Natural killer cell (primary cell): ENCODE measurements around the gene PLEKHF1. TPM values are rescaled to one million over a fixed set of nuclear protein-coding genes. Genes with fewer than 3 reads are reported as not detected.
A peak's percentile ranks its signal among the peaks of the same experiment; 100 is the strongest.
"Not testable (repeated sequence)": the region's sequence is repeated elsewhere in the genome, so short reads cannot be mapped to it uniquely, and the experiment has no call there.

Source experiments
- ATAC-seq, 3 donors: fragments of 150-1000 bp in 2 of 3; fragments of 200-7000 bp in 1 of 3; cut with Tn5 transposase; 1 replicate in 1 of 3; 2 replicates in 2 of 3; pipeline ENCODE4 v1.10.0; 2021; ENCODE audit warnings: mild to moderate bottlenecking in 2 of 3, moderate library complexity in 2 of 3
- DNase-seq, 2 donors: peaks; one replicate each; pipeline versions ENCODE4 v3.0.0 to v3.0.0-alpha.2; 2013 to 2021; ENCODE audit warnings: mixed read lengths in 1 of 2
- H3K27ac ChIP-seq: one replicate; pipeline ENCODE4 v1.5.1; 2013; ENCODE audit warnings: mild to moderate bottlenecking, low read length
- H3K27me3 ChIP-seq: one replicate; pipeline ENCODE4 v1.6.1; 2013; ENCODE audit warnings: low read length; ENCODE audit not compliant: control insufficient read depth, insufficient read depth
- H3K36me3 ChIP-seq: one replicate; pipeline ENCODE4 v1.6.1; 2013; ENCODE audit warnings: low read length; ENCODE audit not compliant: control insufficient read depth, insufficient read depth
- H3K4me1 ChIP-seq: one replicate; pipeline ENCODE4 v1.6.1; 2013; ENCODE audit warnings: low read length; ENCODE audit not compliant: control insufficient read depth, insufficient read depth
- H3K4me3 ChIP-seq: one replicate; pipeline ENCODE4 v1.5.1; 2013; ENCODE audit warnings: low read length
- H3K9me3 ChIP-seq: one replicate; pipeline ENCODE4 v1.6.1; 2013; ENCODE audit warnings: low read length; ENCODE audit not compliant: control insufficient read depth, insufficient read depth
- H3K27ac Mint-ChIP-seq, 2 donors: one replicate each; pipeline ENCODE4 v1.8.0; 2022; ENCODE audit warnings: mild to moderate bottlenecking in 2 of 2, mixed read lengths in 2 of 2, moderate library complexity in 1 of 2
- H3K27me3 Mint-ChIP-seq, 2 donors: one replicate each; pipeline ENCODE4 v1.8.0; 2022; ENCODE audit warnings: low read depth in 2 of 2, mixed read lengths in 2 of 2
- H3K36me3 Mint-ChIP-seq: one replicate; pipeline ENCODE4 v1.8.0; 2022; ENCODE audit warnings: mixed read lengths
- H3K4me1 Mint-ChIP-seq, 2 donors: one replicate each; pipeline ENCODE4 v1.8.0; 2022; ENCODE audit warnings: mixed read lengths in 2 of 2
- H3K4me3 Mint-ChIP-seq: one replicate; pipeline ENCODE4 v1.8.0; 2022; ENCODE audit warnings: mild to moderate bottlenecking, moderate library complexity, mixed read lengths
- H3K9me3 Mint-ChIP-seq, 2 donors: one replicate each; pipeline ENCODE4 v1.8.0; 2022; ENCODE audit warnings: mixed read lengths in 2 of 2
- CTCF ChIP-seq: fragments of 200-600 bp; IDR thresholded peaks from one replicate; pipeline ENCODE4 v1.8.0; 2022; ENCODE audit warnings: antibody characterized with exemption
- WGBS: methylation state at CpG from one replicate; pipeline ENCODE4 v1.1.7; 2013; ENCODE audit warnings: missing lambda C conversion rate; ENCODE audit not compliant: insufficient coverage; 5-methylcytosine and 5-hydroxymethylcytosine counted together
- intact Hi-C: fragments of 100-400 bp; cut with micrococcal nuclease; formaldehyde crosslinking; loops from one replicate; pipeline ENCODE4 v1.14.2; 2022
- total RNA-seq, 4 donors: library from RNA; stranded (reverse); fragments of 120-200 nt in 1 of 4; gene quantifications; one replicate each; pipeline versions ENCODE4 v1.2.3 to v1.2.4, GENCODE V29; 2013 to 2022

Gene PLEKHF1
- total RNA-seq, 3 donors from 2014 or later (not counting 1 experiment from before 2014, with no cell fraction given), result 53.0 to 81.8 (median 53.8) TPM

GRCh38 chr19:29624489-29625185 lies 40.6 kb upstream of the PLEKHF1 start:
- Mint-ChIP-seq H3K27me3 (no peaks in the 10 kb centered on the region), H3K27ac (peak overlapping the region; percentile 88 to 96), H3K36me3 (no peaks in the 10 kb centered on the region), H3K4me1 (peaks cover 49 to 68% of the 10 kb centered on the region in 2 donors), H3K4me3 (peak overlapping the region; percentile 82), H3K9me3 (no peaks in the 10 kb centered on the region)
- H3K27me3 ChIP-seq, result no peaks in the 10 kb centered on the region
- DNase-seq, result peak in 1 of 2 donors; percentile 24
- no peaks in the 10 kb centered on the region for H3K36me3 ChIP-seq
- WGBS, result 72% methylated on average over 4 of the region's 6 CpGs
- no peak for ATAC-seq
- peak overlapping the region; percentile 59 for H3K27ac ChIP-seq
- H3K9me3 ChIP-seq, result no peaks in the 10 kb centered on the region
- TF ChIP-seq CTCF, result no peak
- H3K4me3 ChIP-seq, result no peak overlapping the region
- intact Hi-C loops, result loop anchor here (5.0 kb wide), 1 partner anchor 43 kb away; the partner anchor contains the start of gene PLEKHF1
- H3K4me1 ChIP-seq, result peaks cover 76% of the 10 kb centered on the region

- no peaks in the 10 kb centered on the region for H3K36me3 Mint-ChIP-seq
- no peak overlapping the region for H3K4me3 Mint-ChIP-seq
- peak overlapping the region in 1 of 2 donors; percentile 58 for H3K27ac Mint-ChIP-seq
- Histone ChIP-seq H3K4me1 (peaks cover 74% of the 10 kb centered on the region), H3K27me3 (no peaks in the 10 kb centered on the region), H3K36me3 (no peaks in the 10 kb centered on the region), H3K9me3 (no peaks in the 10 kb centered on the region), H3K27ac (no peak overlapping the region), H3K4me3 (no peak overlapping the region)
- H3K9me3 Mint-ChIP-seq, result no peaks in the 10 kb centered on the region
- WGBS, result 92% methylated on average over 8 of the region's 9 CpGs
- no peak for TF ChIP-seq CTCF
- DNase-seq, result no peak
- no peak for ATAC-seq
- no peaks in the 10 kb centered on the region for H3K27me3 Mint-ChIP-seq
- peaks cover 43 to 62% of the 10 kb centered on the region in 2 donors for H3K4me1 Mint-ChIP-seq
- intact Hi-C loops, result no loop called here
Observed at GRCh38 chr19:29625186-29625651, 40.0 kb upstream of the PLEKHF1 start.

- H3K4me3 Mint-ChIP-seq, result no peak overlapping the region
- H3K27ac Mint-ChIP-seq, result peak overlapping the region in 1 of 2 donors; percentile 54
- H3K4me1 Mint-ChIP-seq, result peaks cover 31 to 50% of the 10 kb centered on the region in 2 donors
- H3K9me3 Mint-ChIP-seq, result no peaks in the 10 kb centered on the region
- no peaks in the 10 kb centered on the region for H3K36me3 Mint-ChIP-seq
- Histone ChIP-seq H3K4me1 (peaks cover 62% of the 10 kb centered on the region), H3K4me3 (no peak overlapping the region), H3K27me3 (no peaks in the 10 kb centered on the region), H3K9me3 (no peaks in the 10 kb centered on the region), H3K27ac (no peak overlapping the region), H3K36me3 (no peaks in the 10 kb centered on the region)
- ATAC-seq, result no peak
- TF ChIP-seq CTCF, result no peak
- 98% methylated on average over 7 of the region's 7 CpGs for WGBS
- no peak for DNase-seq
- intact Hi-C loops, result no loop called here
- H3K27me3 Mint-ChIP-seq, result no peaks in the 10 kb centered on the region
Observed at GRCh38 chr19:29626386-29626785, 38.9 kb upstream of the PLEKHF1 start.

GRCh38 chr19:29626832-29627231 lies 38.4 kb upstream of the PLEKHF1 start:
- H3K9me3 Mint-ChIP-seq, H3K4me3 Mint-ChIP-seq, H3K27me3 ChIP-seq, ATAC-seq, H3K36me3 ChIP-seq, DNase-seq, H3K36me3 Mint-ChIP-seq, intact Hi-C loops, H3K4me3 ChIP-seq, H3K27ac ChIP-seq, H3K9me3 ChIP-seq, H3K27me3 Mint-ChIP-seq: not testable (repeated sequence)
- WGBS, result 93% methylated on average over 9 of the region's 9 CpGs
- peak overlapping the region in 1 of 2 donors; percentile 54 for H3K27ac Mint-ChIP-seq
- peaks cover 58% of the 10 kb centered on the region for H3K4me1 ChIP-seq
- H3K4me1 Mint-ChIP-seq, result peaks cover 27 to 46% of the 10 kb centered on the region in 2 donors
